Measurements from ENCODE around the gene HDAC2. TPM values are rescaled to one million over a fixed set of nuclear protein-coding genes. Genes with fewer than 3 reads are reported as not detected.

Gene HDAC2
- total and polyA plus RNA-seq, 2 of the 13 experiments (the other 11 are each of a cell fraction or from before 2014, with no cell fraction given): 99.6 to 114 TPM

DNA sequence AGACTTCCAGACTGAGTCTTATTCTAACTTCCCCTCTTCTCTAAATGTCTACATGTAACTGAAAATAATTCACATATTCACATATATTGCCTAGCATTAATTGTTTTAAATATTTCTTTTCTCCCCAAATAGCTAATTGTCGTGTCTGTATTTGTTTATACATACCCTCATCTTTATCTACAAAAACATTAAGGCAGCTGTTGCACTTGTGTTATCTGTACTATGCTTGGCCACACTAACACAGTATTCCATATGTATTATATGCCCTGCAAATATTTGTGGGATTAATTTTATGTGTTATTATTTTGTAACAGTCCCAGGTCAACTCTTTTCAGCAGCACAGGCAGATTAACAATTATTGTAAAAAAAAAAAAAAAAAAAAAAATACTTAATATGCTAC lies 11.7 kb downstream of the HDAC2 start:
- no peak for TF ChIP-seq ZBTB38 (CRISPR knock-in tag; IDR thresholded peaks at IDR 0.05)
- no peak for TF ChIP-seq EZH2 (conservative IDR thresholded peaks at IDR 0.05; ENCODE audit: low read depth, low read length)
- TF ChIP-seq, protein P1, sequence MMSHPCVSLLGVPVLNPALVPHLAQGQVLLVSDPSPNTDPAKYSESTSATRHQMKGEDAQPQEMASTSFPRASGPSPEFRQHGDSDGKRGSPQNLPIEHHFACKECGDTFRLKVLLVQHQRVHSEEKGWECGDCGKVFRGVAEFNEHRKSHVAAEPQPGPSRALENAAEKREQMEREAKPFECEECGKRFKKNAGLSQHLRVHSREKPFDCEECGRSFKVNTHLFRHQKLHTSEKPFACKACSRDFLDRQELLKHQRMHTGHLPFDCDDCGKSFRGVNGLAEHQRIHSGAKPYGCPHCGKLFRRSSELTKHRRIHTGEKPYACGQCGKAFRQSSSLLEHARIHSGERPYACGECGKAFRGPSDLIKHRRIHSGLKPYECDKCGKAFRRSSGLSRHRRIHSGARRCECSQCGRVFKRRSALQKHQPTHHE (CRISPR knock-in tag; IDR thresholded peaks at IDR 0.05; ENCODE audit: borderline replicate concordance): no peak
- TF ChIP-seq, protein P2, sequence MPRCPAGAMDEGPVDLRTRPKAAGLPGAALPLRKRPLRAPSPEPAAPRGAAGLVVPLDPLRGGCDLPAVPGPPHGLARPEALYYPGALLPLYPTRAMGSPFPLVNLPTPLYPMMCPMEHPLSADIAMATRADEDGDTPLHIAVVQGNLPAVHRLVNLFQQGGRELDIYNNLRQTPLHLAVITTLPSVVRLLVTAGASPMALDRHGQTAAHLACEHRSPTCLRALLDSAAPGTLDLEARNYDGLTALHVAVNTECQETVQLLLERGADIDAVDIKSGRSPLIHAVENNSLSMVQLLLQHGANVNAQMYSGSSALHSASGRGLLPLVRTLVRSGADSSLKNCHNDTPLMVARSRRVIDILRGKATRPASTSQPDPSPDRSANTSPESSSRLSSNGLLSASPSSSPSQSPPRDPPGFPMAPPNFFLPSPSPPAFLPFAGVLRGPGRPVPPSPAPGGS (CRISPR knock-in tag; IDR thresholded peaks at IDR 0.05): no peak
- TF ChIP-seq FOXO1 (CRISPR knock-in tag; IDR thresholded peaks at IDR 0.05): no peak
- TF ChIP-seq ATRX (CRISPR knock-in tag; IDR thresholded peaks at IDR 0.05; ENCODE audit: borderline replicate concordance): no peak
- TF ChIP-seq, protein P3, sequence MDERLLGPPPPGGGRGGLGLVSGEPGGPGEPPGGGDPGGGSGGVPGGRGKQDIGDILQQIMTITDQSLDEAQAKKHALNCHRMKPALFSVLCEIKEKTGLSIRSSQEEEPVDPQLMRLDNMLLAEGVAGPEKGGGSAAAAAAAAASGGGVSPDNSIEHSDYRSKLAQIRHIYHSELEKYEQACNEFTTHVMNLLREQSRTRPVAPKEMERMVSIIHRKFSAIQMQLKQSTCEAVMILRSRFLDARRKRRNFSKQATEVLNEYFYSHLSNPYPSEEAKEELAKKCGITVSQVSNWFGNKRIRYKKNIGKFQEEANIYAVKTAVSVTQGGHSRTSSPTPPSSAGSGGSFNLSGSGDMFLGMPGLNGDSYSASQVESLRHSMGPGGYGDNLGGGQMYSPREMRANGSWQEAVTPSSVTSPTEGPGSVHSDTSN (CRISPR knock-in tag; IDR thresholded peaks at IDR 0.05): no peak
- no peak for TF ChIP-seq ARHGAP35 (CRISPR knock-in tag; IDR thresholded peaks at IDR 0.05; ENCODE audit: borderline replicate concordance)
- TF ChIP-seq ZSCAN22 (CRISPR knock-in tag; IDR thresholded peaks at IDR 0.05): no peak
- TF ChIP-seq PTBP1 (IDR thresholded peaks at IDR 0.05; ENCODE audit: low read depth, low read length, poor library complexity, severe bottlenecking): no peak
- TF ChIP-seq NCOA1 (CRISPR knock-in tag; IDR thresholded peaks at IDR 0.05): no peak
- no peak for TF ChIP-seq ZNF543 (CRISPR knock-in tag; IDR thresholded peaks at IDR 0.05)
- TF ChIP-seq SATB2 (CRISPR knock-in tag; IDR thresholded peaks at IDR 0.05): no peak
- TF ChIP-seq ZNF547 (CRISPR knock-in tag; IDR thresholded peaks at IDR 0.05): no peak
- TF ChIP-seq ZNF768 (CRISPR knock-in tag; IDR thresholded peaks at IDR 0.05): no peak
- no peak for TF ChIP-seq JARID2 (CRISPR knock-in tag; IDR thresholded peaks at IDR 0.05; ENCODE audit: insufficient replicate concordance)
- TF ChIP-seq, protein P4, sequence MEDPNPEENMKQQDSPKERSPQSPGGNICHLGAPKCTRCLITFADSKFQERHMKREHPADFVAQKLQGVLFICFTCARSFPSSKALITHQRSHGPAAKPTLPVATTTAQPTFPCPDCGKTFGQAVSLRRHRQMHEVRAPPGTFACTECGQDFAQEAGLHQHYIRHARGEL (CRISPR knock-in tag; IDR thresholded peaks at IDR 0.05): no peak
- no peak overlapping the region for H3K4me2 ChIP-seq (ENCODE audit: low read depth, low read length)
- H3K9ac ChIP-seq (ENCODE audit: insufficient read depth, low read depth, low read length): no peak overlapping the region
- no peak overlapping the region for H3K27ac ChIP-seq (ENCODE audit: extremely low read length, insufficient read depth, low read length)
- H3K4me3 ChIP-seq (replicated peaks in 1 of 3; ENCODE audit: insufficient read depth in 1 of 3, low read depth in 2 of 3, low read length in 3 of 3): no peak overlapping the region
- H2AFZ ChIP-seq (ENCODE audit: low read length): no peak overlapping the region
- no peaks in the 10 kb centered on the region; the same call in 1 of the 2 replicates for H3K4me1 ChIP-seq (ENCODE audit: insufficient read depth, low read length)
- peaks cover 4 to 39% of the 10 kb centered on the region in 2 experiments for H3K36me3 ChIP-seq (replicated peaks in 1 of 2; ENCODE audit: control insufficient read depth in 1 of 2, insufficient read depth in 2 of 2, low read length in 2 of 2)
- H3K27me3 ChIP-seq (ENCODE audit: control insufficient read depth in 1 of 2, insufficient read depth in 2 of 2, low read length in 2 of 2): no peaks in the 10 kb centered on the region
- WGBS (ENCODE audit: low lambda C conversion rate): 95% methylated on average over 1 of the region's 1 CpG
- no peak for DNase-seq (ENCODE audit: low spot score)
- H3K9me3 ChIP-seq (ENCODE audit: low read length): no peaks in the 10 kb centered on the region
- in situ Hi-C loops (cut with HindIII; ENCODE audit: extremely low pct_ligation_motif_present, low pct_unique_long_range_greater_than_20kb): no loop called here
- BruUV-seq (replicated peaks): no TSS peak
- ATAC-seq: no peak
- POLR2A ChIA-PET: no interaction called here
- intact Hi-C loops (cut with micrococcal nuclease; ENCODE audit: unreplicated experiment): no loop called here
- CTCF ChIA-PET (ENCODE audit: low intra/inter-chr PET ratio, low total read pairs): no interaction called here
- H4K20me1 ChIP-seq (ENCODE audit: insufficient read depth, low read length): peaks cover 29% of the 10 kb centered on the region
- peaks cover 70% of the 10 kb centered on the region for H3K79me2 ChIP-seq (ENCODE audit: insufficient read depth, low read length)
- no peak for FAIRE-seq
